ENCODE data around the gene KDM1A. TPM values are rescaled to one million over a fixed set of nuclear protein-coding genes. Genes with fewer than 3 reads are reported as not detected.
"Not testable (repeated sequence)": the region's sequence is repeated elsewhere in the genome, so short reads cannot be mapped to it uniquely, and the experiment has no call there.

Gene KDM1A
- total RNA-seq, 4 donors from 2014 or later: 37.8 to 64.1 (median 62.3) TPM

DNA sequence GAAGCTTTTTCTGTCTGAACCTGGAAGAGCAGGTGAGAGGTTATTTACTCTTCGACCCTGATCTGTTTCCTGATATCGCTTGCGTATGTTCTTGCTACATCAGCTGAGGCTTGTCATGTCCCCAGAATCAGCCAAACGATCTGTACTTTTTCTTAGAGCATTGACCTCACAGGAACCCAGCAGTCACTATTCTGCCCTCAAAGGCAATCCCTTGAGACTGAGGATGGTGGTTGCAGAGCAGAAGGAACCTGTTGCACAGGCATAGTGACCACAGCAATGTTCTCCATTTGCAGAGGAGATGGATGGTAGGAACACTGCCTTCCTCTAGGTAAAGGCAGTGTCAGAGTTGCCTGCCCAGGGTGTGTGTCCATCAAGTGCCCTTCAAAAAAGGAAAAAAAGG is 35.3 kb upstream of the KDM1A start:
- no peak overlapping the region for H3K27ac ChIP-seq
- DNase-seq: no peak

DNA sequence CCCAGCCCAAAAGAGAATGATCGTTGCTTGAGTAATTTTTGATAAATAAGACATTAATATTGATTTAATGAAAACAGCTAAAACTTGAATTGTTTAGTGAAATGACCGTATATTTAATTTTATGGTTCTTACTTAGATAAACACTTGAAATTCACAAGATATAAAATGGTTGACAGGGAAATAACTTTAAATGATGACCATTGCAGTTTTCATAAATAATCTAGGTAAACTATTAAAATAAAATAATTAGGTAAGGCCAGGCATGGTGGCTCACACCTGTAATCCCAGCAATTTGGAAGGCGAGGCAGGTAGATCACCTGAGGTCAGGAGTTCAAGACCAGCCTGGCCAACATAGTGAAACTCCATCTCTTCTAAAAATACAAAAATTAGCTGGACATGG is 26.9 kb upstream of the KDM1A start:
- DNase-seq; H3K9me3 ChIP-seq; intact Hi-C loops (cut with DNase I); H3K27ac ChIP-seq; H3K4me3 ChIP-seq; H3K36me3 ChIP-seq; H3K27me3 ChIP-seq; H3K4me1 ChIP-seq: not testable (repeated sequence)
- WGBS, 2 donors: 70 to 71% methylated on average over 3 of the region's 3 CpGs

More for the DNA sequence above, 35.3 kb upstream of the KDM1A start:
- Histone ChIP-seq H3K4me3 (no peak overlapping the region), H3K9me3 (no peaks in the 10 kb centered on the region), H3K4me1 (no peaks in the 10 kb centered on the region), H3K27me3 (peaks cover 0 to 12% (median 0%) of the 10 kb centered on the region in 4 donors), H3K36me3 (no peaks in the 10 kb centered on the region)
- intact Hi-C loops (cut with DNase I): no loop called here
- 77 to 83% methylated on average over 4 of the region's 4 CpGs for WGBS, 2 donors
- TF ChIP-seq, protein P1, sequence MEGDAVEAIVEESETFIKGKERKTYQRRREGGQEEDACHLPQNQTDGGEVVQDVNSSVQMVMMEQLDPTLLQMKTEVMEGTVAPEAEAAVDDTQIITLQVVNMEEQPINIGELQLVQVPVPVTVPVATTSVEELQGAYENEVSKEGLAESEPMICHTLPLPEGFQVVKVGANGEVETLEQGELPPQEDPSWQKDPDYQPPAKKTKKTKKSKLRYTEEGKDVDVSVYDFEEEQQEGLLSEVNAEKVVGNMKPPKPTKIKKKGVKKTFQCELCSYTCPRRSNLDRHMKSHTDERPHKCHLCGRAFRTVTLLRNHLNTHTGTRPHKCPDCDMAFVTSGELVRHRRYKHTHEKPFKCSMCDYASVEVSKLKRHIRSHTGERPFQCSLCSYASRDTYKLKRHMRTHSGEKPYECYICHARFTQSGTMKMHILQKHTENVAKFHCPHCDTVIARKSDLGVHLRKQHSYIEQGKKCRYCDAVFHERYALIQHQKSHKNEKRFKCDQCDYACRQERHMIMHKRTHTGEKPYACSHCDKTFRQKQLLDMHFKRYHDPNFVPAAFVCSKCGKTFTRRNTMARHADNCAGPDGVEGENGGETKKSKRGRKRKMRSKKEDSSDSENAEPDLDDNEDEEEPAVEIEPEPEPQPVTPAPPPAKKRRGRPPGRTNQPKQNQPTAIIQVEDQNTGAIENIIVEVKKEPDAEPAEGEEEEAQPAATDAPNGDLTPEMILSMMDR (IDR thresholded peaks at IDR 0.05): no peak
- no peak for TF ChIP-seq POLR2A (IDR thresholded peaks at IDR 0.05)

DNA sequence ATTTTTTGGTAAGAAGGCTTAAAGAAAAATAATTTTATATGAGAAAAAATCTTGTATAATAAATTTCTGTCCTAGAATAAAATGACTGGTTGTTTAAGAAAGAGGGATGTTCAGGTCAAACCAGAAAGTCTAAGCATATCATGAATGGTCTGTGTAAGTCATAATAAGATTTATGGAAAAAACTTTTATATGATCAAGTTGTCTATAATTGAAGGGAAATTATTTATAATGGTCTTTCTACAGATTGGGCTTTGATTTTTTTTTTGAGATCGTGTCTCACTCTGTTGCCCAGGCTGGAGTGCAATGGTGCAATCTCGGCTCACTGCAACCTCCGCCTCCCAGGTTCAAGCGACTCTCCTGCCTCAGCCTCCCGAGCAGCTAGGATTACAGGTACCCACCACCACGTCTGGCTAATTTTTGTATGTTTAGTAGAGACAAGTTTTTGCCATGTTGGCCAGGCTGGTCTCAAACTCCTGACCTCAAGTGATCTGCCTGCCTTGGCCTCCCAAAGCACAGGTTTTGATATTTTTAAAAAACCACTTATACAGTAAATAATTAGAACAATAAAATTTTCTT is 26.0 kb upstream of the KDM1A start:
- H3K27ac ChIP-seq; H3K9me3 ChIP-seq; H3K4me1 ChIP-seq; intact Hi-C loops (cut with DNase I); DNase-seq; H3K36me3 ChIP-seq; H3K4me3 ChIP-seq; H3K27me3 ChIP-seq: not testable (repeated sequence)
- 75 to 80% methylated on average over 6 of the region's 6 CpGs for WGBS, 2 donors

DNA sequence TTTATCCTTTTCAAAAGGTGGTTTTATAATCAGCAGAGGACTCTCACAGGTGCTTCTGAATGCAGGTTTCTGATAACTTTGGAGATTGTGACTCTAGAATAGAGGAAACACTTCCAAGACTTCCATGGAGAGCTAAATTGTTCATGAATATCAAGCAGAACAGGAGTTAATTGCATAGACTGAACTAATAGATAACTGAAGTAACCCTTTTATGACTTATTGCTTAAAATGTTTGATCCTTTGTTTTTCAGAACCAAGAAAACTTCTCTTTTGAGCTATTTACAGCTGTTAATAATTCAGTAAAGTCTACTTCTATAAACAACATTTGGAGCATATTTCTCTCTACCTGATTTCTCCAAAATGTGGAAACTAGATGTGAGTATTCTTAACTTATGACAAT is 23.5 kb upstream of the KDM1A start:
- no peak overlapping the region for H3K4me3 ChIP-seq
- H3K4me1 ChIP-seq: no peaks in the 10 kb centered on the region
- peaks cover 0 to 18% (median 0%) of the 10 kb centered on the region in 3 donors for H3K9me3 ChIP-seq
- no peak for TF ChIP-seq POLR2A (IDR thresholded peaks at IDR 0.05)
- TF ChIP-seq, protein P1 (IDR thresholded peaks at IDR 0.05): no peak
- DNase-seq: no peak
- no peaks in the 10 kb centered on the region for H3K36me3 ChIP-seq
- H3K27ac ChIP-seq: no peak overlapping the region
- intact Hi-C loops (cut with DNase I): no loop called here
- peaks cover 0 to 10% (median 0%) of the 10 kb centered on the region in 4 donors for H3K27me3 ChIP-seq

DNA sequence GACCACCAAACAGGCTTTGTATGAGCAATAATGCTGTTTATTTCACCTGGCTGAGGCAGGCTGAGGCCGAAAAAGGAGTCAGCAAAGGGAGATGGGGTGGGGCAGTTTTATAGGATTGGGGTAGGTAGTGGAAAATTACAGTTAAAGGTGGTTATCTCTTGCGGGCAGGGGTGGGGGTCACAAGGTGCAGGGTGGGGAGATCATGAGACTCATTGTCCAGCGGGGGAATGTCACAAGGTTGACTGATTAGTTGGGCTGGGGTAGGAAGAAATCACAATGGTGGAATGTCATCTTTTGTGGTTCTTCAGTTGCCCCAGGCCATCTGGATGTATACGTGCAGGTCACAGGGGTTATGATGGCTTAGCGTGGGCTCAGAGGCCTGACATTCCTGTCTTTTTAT is 21.7 kb upstream of the KDM1A start:
- H3K36me3 ChIP-seq; intact Hi-C loops (cut with DNase I); H3K4me3 ChIP-seq; DNase-seq; H3K27ac ChIP-seq; H3K4me1 ChIP-seq: not testable (repeated sequence)
- whole genome bisulfite sequencing, 2 donors: 60 to 91% methylated on average over 5 of the region's 5 CpGs
- Histone ChIP-seq H3K9me3 (peaks cover 0 to 20% (median 0%) of the 10 kb centered on the region in 3 donors), H3K27me3 (peaks cover 0 to 18% (median 0%) of the 10 kb centered on the region in 4 donors)

DNA sequence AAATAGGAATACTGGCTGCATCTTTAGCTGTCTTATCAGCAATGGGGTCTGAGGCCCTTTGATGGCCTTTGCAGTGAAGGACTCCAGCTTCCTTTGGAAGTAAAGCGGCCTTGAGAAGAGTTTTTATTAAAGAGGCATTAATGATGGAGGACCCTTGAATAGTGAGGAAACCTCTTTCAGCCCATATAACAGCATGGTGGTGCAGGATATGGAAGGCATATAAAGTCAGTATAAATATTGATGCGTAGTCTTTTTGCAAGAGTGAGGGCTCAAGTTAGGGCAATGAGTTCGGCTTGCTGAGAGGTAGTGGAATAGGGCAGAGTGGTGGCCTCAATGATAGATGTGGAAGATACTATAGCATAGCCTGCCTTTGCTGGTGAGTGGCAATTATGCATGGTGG is 19.1 kb upstream of the KDM1A start:
- H3K27me3 ChIP-seq: peaks cover 0 to 18% (median 0%) of the 10 kb centered on the region in 4 donors
- not testable (repeated sequence) for H3K27ac ChIP-seq

DNA sequence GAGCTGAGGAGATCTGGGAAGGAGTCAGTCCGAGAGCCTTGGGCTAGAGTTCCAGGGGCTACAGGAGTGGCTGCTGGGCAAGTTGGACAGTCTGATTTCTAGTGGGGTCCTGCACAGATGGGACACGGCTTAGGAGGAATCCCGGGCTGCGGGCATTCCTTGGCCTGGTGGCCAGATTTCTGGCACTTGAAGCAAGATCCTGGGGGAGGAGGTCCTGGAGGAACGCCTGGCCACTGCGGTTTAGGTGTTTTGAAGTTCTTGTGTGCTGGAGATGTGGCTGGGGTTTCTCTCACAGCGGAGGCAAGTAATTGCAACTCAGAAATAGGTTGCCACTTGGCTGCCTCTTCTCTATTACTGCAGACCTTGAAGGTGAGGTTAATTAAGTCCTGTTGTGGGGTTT is 17.1 kb upstream of the KDM1A start:
- Histone ChIP-seq H3K9me3 (peaks cover 0 to 12% (median 0%) of the 10 kb centered on the region in 3 donors), H3K27me3 (peaks cover 0 to 28% (median 0%) of the 10 kb centered on the region in 4 donors)
- DNase-seq; H3K4me1 ChIP-seq; H3K36me3 ChIP-seq; H3K4me3 ChIP-seq; H3K27ac ChIP-seq; intact Hi-C loops (cut with DNase I): not testable (repeated sequence)
- WGBS, 2 donors: 89 to 91% methylated on average over 2 to 3 of the region's 7 CpGs

More for the DNA sequence above, 19.1 kb upstream of the KDM1A start:
- DNase-seq; H3K36me3 ChIP-seq; H3K4me3 ChIP-seq; intact Hi-C loops (cut with DNase I); H3K4me1 ChIP-seq: not testable (repeated sequence)
- peaks cover 0 to 12% (median 0%) of the 10 kb centered on the region in 3 donors for H3K9me3 ChIP-seq
- WGBS, 2 donors: 93 to 96% methylated on average over 3 of the region's 3 CpGs

DNA sequence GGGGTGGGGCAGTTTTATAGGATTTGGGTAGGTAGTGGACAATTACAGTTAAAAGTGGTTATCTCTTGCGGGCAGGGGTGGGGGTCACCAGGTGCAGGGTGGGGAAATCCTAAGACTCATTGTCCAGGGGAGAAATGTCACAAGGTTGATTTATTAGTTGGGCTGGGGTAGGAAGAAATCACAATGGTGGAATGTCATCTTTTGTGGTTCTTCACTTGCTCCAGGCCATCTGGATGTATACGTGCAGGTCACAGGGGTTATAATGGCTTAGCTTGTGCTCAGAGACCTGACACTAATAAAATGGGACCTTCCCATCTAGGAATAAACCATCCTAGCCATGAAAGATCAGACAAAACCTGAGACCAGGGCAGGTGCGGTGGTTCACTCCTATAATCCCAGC is 15.2 kb upstream of the KDM1A start:
- intact Hi-C loops (cut with DNase I): no loop called here
- Histone ChIP-seq H3K9me3 (peaks cover 0 to 12% (median 0%) of the 10 kb centered on the region in 3 donors), H3K27ac (no peak overlapping the region), H3K4me3 (no peak overlapping the region), H3K36me3 (no peaks in the 10 kb centered on the region), H3K27me3 (peaks cover 0 to 28% (median 0%) of the 10 kb centered on the region in 4 donors), H3K4me1 (no peaks in the 10 kb centered on the region)
- TF ChIP-seq, protein P1 (IDR thresholded peaks at IDR 0.05): no peak
- TF ChIP-seq POLR2A (IDR thresholded peaks at IDR 0.05): no peak
- DNase-seq: no peak
- WGBS, 2 donors: 67 to 74% methylated on average over 3 of the region's 3 CpGs

DNA sequence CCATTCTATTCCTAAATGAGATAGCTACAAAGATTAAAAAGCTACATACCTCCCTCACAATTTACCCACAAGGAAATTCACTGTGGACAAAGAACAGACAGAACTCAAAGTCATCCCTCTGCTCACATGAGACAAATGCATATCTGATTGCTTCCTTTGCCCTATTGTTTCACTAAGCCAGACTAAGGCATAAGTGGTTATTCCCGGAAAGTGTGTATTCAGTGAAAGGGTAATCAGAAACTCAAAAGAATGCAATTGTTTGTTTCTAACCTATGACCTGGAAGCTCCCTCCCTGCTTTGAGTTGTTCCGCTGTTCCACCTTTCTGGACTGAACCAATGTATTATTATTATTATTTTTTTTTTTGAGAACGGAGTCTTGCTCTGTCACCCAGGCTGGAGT is 14.5 kb upstream of the KDM1A start:
- H3K9me3 ChIP-seq: peaks cover 0 to 11% (median 0%) of the 10 kb centered on the region in 3 donors
- H3K36me3 ChIP-seq; DNase-seq; intact Hi-C loops (cut with DNase I); H3K27ac ChIP-seq; H3K4me3 ChIP-seq; H3K4me1 ChIP-seq: not testable (repeated sequence)
- H3K27me3 ChIP-seq: peaks cover 0 to 27% (median 0%) of the 10 kb centered on the region in 4 donors
- WGBS, 2 donors: 70 to 81% methylated on average over 3 of the region's 3 CpGs

Data from esophagus squamous epithelium (tissue), 5 donors.